ENCODE measurements around the gene BACH2.

The BACH2 gene

DNA sequence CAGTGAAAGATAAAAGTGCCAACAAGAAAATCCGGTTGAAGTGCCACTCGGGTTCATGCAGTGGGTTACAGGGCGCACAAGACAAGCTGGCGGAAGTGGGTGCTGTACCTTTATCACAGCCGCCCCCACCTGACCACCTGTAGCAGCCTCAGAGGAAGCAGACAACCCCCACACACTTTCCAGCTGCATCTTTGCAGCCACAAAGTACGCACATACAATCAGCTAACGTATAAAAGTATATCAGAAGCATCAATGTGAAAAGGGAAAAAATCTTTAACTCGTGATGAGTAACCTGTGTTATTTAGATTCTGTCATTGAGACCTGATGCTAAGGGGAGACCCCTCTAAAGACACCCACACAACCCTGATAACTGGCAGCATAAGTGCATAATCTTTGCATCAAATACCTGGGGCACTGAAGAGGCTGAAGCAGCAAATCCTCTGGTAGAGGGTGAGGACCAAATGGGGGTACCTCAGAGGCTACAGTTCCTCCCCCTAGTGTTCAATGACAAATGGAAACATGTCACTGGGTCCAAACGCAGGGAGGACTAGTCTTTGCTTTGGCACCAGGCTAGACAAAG is 22.1 kb downstream of the BACH2 start:
- DNase-seq = no peak

- DNase-seq = no peak
These were observed 22.8 kb downstream of the BACH2 start for GRCh38 chr6:90273863-90274262.

DNA sequence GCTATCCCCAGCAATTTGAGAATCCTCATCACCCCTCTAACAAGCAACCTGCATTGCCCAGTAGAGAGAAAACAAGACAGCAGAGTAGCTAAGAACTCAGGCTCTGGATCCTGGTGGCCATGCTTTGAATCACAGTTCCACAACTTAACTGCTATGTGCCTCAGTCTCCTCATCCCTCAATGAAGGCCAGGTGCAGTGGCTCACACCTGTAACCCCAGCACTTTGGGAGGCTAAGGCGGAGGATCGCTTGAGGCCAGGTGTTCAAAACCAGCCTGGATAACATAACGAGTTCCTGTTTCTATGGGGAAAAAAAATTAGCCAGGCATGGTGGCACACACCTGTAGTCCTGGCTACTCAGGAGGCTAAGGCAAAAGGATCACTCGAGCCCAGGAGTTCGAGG is 23.7 kb downstream of the BACH2 start:
- no peak for DNase-seq

DNA sequence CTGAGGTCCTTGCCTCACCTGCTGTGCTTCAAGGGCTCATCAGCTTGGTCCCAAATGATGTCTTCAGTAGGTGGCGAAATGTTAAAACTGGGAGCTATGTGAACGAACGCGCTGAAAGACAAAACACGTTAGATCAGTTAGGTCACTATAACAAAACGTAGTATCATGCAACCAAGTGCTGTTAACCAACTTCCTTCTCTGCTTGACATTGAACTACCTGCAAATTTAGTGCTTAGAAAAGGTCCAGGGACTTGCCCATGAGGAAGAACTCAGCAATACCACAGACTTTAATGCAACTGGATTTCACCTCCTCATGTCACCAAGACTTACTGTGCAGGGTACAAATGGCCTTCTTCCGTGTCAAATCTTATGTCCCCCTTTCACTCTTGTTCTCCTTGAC is 24.8 kb downstream of the BACH2 start:
- DNase-seq = no peak

- no peak for DNase-seq
These were observed 27.3 kb downstream of the BACH2 start for GRCh38 chr6:90269334-90269733.

DNA sequence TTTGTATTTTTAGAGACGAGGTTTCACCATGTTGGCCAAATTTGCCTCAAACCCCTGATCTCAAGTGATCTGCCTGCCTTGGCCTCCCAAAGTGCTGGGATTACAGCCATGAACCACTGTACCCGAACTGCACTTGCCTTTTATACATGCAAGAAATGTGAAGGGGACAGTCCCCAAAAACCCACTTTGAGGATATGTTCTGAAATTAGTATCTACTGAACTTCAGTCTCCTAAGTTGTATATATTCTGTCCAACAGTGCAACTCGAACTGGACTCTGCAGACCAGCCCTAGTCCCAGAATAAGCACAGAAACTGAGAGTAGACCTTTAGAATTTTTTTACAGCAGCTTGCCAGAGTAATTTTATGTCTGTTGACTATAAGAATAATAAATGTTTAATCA is 28.5 kb downstream of the BACH2 start:
- DNase-seq = no peak

DNA sequence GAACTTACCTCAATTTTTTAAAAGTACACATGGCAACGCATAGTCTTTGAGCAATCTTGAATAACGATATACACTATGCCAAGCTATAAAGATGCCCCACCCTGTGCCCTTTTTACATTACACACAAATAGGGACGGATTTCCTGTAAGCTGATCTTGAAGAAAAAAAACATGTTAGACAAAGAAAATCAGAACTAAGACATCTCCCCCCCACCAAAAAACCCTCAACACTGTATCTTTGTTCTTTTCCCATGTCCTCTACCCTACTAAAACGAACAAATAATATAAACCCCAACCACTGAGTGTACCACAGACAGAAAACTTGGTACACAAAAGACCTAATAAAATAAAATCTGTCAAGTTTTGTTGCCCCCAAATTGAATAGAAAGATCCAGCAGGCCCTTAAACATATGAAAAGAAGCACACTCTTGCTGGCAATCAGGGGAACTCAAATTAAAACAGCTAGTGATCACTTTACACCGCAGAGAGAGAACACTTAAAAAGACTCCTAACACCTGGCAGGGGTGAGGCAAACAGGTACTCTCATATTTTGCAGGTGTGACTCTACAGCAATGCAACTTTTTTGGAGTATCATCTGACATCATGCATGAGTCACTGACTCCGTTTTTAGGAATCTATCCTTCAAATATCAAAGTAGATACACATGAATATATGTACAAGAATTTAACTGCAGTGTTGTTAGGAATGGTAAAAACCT is 29.6 kb downstream of the BACH2 start:
- DNase-seq = no peak

DNA sequence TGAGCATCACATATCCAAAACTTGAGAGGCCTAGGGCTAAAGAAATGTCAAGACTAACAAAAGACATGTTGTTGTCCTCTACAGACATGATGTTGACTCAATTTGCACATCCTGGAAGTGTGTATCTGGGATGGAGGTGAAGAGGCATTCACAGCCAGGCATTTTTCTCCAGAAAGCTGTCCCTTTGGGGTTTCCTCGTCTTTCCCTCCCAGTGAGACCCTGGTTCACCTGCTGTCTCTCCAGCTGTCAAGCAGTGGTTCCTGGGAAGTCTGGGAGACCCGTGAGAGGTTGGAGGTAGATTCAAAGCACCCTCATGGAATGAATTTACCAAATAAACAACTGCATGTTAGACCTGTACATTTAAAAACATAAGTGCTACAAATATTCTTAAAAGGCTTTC is 32.1 kb downstream of the BACH2 start:
- no peak for DNase-seq

DNA sequence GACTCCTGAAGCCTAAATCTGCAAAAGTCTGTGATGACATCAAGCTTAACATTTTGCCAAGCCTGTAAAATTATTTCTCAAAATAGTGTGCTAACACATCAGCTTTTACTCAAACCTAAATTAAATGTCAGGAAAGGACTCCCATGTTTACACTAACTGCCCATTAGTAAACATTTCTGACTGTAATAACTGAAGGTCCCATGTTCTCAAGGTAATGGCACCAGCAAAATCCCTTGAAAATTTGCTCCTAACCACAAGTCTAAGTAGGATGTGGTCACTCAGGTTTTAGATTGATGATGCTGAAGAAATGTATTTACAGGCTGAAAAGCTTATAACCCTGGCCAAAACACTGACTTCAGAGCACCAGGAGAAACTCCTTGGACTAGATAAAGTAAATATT is 33.0 kb downstream of the BACH2 start:
- DNase-seq = no peak

- DNase-seq = no peak
These were observed 34.8 kb downstream of the BACH2 start for GRCh38 chr6:90261801-90262200.

- no peak for DNase-seq
These were observed 39.2 kb downstream of the BACH2 start for GRCh38 chr6:90257486-90257738.

- no peak for DNase-seq
These were observed 39.8 kb downstream of the BACH2 start for GRCh38 chr6:90256698-90257485.

DNA sequence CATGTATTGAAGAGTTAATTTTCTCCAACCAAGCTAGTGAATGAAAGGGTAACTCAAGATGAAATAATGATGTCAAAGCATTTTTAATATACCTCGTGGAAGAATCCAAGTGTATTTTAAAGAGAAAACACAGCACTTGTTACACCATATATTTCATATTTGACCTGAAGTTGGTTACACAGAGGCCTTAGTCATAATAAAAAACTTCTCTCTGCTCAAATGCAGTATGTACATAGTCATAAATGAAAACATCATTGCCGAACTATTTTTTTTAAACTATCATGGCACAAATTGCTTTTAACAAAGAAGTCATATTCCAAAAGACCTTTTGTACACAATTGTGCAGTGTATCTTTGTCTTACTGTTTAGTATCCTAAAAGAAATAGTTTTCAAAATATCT is 43.0 kb downstream of the BACH2 start:
- DNase-seq = no peak

DNA sequence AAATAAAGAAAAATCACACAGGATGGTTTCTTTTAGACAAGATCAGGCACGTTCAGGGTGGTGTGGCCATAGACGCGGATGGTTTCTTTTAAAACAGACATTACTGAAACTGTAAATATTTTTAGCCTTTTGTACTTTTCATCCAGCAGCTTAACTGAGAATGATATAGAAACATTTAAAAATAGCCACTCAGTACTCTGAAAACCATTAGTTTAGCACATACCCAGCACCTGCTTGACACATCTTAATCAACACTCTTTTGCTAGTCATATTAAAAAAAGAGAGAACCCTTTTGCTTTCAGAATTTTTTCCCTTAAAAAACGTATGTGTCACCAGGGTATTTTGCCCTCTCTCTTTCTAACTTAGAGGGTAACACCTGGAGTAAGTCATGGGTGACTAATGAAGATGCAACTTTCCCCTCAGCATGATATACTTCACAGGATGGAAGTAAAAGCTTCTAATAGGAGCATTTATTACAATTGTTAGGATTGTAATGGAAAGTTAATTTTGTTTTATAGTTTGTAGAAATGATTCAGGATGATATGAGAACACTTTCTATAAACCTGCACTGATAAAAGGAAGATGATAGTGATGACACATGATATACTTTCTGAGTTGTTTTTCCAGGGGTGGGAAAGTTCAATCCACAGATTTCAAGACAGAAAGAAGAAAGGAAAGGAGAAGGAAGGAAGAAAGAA is 45.2 kb downstream of the BACH2 start:
- DNase-seq = no peak

DNA sequence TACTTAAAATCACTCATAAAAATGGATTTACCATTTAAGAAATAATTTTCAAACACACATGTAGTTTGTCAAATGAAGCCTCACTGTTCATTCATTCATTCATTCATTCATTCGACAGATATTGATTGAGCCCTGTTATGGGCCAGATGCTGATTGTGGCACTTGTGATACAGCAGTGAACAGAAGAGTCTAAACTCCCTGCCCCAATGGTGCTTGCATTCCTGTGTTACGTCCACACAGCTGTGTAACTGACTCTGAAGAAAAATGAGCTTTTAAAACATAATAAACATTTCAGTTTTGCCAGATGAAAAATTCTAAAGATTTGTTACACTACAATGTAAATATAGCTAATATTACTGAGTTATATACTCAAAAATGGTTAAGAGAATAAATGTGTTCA is 46.2 kb downstream of the BACH2 start:
- DNase-seq = no peak

- DNase-seq = no peak
These were observed 47.2 kb downstream of the BACH2 start for GRCh38 chr6:90249458-90249857.

DNA sequence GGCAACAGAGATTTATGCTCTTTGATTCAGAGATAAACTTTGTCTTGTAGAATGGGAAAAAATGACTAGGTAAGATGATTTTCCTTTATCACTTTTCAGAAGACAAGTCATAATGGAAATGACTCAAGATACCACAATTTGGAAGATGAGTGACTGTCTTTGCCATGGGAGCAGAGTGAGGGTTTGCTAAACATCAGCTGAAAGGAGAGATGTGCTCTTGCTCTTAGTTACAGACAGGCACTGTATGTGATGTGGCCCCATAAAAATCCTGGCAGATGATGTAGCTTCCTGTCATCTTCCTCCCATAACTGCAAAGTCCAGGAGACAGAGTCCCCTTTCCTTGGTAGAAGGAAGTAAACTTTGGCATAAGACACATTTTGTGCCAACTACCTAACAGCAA is 47.6 kb downstream of the BACH2 start:
- no peak for DNase-seq

GRCh38 chr6:90247262-90247661 is 49.4 kb downstream of the BACH2 start:
- no peak for DNase-seq

- no peak for DNase-seq
These were observed 55.3 kb downstream of the BACH2 start for GRCh38 chr6:90241229-90241880.

DNA sequence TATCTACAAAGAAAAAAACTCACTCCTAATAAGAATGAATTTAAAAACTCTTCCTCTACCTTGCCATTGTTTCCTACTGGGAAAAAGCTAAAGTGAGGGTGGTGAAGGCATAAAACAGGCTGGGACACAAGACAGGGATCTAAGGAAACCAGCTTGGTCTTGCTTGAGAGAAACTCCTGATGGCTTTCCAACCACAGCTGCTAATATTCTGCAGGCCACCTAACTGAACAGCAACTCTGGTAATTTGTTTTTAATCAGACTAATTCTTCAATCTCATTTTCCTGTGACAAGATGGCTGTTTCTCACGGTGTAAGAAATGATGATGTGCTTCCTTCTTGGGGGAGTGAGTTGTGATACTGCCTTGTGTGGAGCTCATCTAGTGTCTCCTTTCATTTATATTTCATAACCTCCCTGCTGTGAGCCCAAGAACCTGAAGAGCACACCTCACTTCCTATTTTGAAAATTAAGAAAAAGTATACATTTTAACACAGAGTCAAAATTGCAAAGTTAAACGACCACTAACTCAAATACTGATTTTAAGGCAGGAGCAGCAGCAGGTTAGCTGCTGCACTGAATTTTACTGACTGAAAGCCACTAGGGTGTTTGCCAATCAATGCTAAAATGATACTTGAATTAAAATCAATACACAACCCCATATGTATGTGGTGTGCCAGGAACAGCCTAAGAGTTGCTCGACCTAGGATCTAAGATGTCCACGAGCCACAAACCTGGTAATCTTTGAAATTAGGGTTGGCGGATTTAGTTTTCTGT is 58.0 kb downstream of the BACH2 start:
- DNase-seq = no peak

DNA sequence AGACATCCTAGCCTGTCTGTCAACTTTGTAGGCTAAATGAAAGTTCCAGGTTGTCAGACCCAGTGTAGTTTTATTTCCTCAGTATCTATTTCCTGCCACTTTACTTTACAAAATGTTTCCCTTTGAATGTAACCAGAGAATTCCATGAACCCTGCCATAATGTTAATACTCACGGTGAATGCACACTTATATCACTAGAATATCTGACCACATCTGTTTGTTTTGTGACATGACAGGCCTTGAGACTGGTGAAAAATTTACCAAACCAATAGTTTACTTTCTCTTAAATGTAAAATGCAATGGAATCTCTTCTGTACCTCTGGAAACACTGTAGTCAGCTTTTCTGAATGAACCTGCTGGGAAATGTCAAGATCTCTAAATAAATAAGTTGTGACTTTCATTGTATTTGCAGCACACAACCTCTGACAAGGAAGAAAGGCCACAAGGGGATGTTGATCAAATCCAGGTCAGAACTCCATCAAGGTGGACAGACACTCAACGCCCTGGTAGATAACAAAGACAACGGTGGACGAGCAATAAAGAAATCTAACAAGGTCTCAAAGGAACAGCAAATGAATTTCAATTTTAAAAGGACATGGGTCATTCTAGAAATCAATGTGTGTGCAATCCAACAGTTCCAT is 59.2 kb downstream of the BACH2 start:
- no peak for DNase-seq

DNA sequence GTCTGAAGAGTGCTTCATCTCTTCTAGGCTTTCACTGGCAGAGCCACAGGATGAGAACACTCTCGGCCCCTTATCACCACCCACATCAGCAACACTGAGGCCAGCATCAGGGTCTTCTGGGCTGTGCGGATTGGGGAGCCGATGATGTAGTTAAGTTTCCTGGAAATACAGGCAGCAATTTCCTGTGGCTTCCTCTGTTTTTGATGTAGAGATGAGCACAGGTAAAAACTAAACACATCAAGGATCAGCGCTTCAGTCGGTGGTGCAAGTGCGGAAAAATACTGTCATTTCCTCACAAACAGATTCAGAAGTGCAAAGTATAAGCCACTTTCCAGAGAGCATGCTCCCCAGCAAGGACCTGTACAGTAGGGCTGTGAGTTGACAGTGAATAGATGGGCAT is 62.6 kb downstream of the BACH2 start:
- DNase-seq = no peak
